Upper lobe of left lung (tissue), 4 donors: ENCODE measurements around the gene SGK2.
"Not testable (repeated sequence)": the region's sequence is repeated elsewhere in the genome, so short reads cannot be mapped to it uniquely, and the experiment has no call there.

Experiments used
- CTCF ChIP-seq, 6 experiments: fragments of 450-650 bp in 4 of 6; fragments of 200-600 bp in 2 of 6; sonication (generic) in 2 of 6; IDR thresholded peaks; one replicate each; pipeline ENCODE4 v1.5.1; 2016 to 2019; ENCODE audit warnings: antibody characterized with exemption in 6 of 6
- POLR2A ChIP-seq, 4 donors: fragments of 450-650 bp; IDR thresholded peaks; one replicate each; pipeline ENCODE4 v1.5.1; 2016 to 2017; ENCODE audit warnings: antibody characterized with exemption in 4 of 4, mild to moderate bottlenecking in 2 of 4
- POLR2AphosphoS5 ChIP-seq, 2 donors: sonication (generic); formaldehyde crosslinking; IDR thresholded peaks; one replicate each; pipeline ENCODE4 v1.5.1; 2017; ENCODE audit warnings: antibody characterized with exemption in 2 of 2

DNA sequence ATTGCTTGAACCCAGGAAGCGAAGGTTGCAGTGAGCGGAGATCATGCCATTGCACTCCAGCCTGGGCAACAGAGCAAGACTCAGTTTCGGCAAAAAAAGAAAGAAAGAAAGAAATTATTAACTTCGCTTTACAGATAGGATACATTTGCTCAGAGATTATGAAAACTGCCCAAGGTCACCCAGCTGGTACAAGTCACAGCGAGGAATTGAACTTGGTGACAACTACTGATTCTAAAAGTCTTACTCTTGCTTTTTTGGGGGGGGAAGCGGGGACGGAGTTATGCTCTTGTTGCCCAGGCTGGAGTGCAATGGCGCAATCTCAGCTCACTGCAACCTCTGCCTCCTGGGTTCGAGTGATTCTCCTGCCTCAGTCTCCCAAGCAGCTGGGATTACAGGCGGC is 29.7 kb downstream of the SGK2 start:
- not testable (repeated sequence) for TF ChIP-seq CTCF, POLR2A, POLR2AphosphoS5 (IDR thresholded peaks at IDR 0.05)
